Astrocyte of the spinal cord (primary cell): ENCODE measurements around the gene SESN2.

Source experiments
- DNase-seq: peaks from one replicate; pipeline ENCODE4 v3.0.0; 2011; ENCODE audit warnings: low read depth, low spot score
- H3K4me3 ChIP-seq: 2 replicates; pipeline ENCODE4 v1.5.1; 2011; ENCODE audit warnings: low read depth, mild to moderate bottlenecking, low read length, moderate library complexity
- CTCF ChIP-seq: IDR thresholded peaks from 2 replicates; pipeline ENCODE4 v1.5.1; 2012; ENCODE audit warnings: low read depth, mild to moderate bottlenecking, low read length, inconsistent platforms
- in situ Hi-C: cut with HindIII; loops from 2 replicates; pipeline ENCODE4 v1.10.0; 2017; ENCODE audit warnings: low sequenced_read_pairs

SESN2 gene

GRCh38 chr1:28260803-28261174, 1.5 kb downstream of the SESN2 start:
- H3K4me3 ChIP-seq: peak overlapping the region; percentile 98
- in situ Hi-C loops: no loop called here
- TF ChIP-seq CTCF: no peak
- DNase-seq: peak; percentile 4

- TF ChIP-seq CTCF: no peak
- no peak for DNase-seq
- H3K4me3 ChIP-seq: no peak overlapping the region
- in situ Hi-C loops: no loop called here
These were observed 5.6 kb downstream of the SESN2 start for GRCh38 chr1:28264897-28265296.

DNA sequence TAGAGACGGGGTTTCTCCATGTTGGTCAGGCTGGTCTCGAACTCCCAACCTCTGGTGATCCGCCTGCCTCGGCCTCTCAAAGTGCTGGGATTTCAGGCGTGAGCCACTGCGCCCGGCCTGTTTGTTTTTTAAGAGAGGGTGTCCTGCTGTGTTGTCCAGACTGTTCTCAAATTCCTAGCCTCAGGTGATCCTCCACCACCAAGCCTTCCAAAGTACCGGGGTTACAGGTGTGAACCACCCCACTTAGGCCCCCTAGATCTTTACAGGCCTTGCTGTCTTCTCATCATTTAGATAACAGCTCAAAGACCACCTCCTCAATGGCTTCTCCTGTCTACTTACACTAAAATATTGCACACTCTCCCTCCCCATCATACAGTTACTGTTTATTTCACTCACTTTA, 6.3 kb downstream of the SESN2 start:
- in situ Hi-C loops: no loop called here
- no peak for DNase-seq
- no peak overlapping the region for H3K4me3 ChIP-seq
- TF ChIP-seq CTCF: no peak

DNA sequence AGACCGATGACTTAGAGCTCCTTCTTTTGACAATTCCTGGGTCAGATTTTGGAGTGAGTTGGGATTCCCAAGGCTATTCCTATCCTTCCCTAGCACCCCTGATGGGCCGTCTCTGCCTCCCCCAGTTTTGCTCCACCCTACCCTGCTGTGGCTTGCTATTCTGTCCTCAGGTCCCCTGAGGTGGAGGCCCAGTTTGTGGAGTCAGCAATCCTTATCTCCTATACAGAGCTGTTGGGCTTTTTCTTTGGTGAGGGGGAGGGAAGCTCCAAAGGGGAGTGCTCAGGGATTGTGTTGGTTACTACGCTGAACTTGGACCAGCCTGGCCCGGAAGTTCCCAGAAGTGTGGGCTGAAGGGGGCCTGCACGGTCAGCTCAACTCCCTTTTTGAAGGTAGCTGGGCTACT, 7.6 kb downstream of the SESN2 start:
- TF ChIP-seq CTCF: no peak
- H3K4me3 ChIP-seq: no peak overlapping the region
- no peak for DNase-seq
- in situ Hi-C loops: no loop called here

DNA sequence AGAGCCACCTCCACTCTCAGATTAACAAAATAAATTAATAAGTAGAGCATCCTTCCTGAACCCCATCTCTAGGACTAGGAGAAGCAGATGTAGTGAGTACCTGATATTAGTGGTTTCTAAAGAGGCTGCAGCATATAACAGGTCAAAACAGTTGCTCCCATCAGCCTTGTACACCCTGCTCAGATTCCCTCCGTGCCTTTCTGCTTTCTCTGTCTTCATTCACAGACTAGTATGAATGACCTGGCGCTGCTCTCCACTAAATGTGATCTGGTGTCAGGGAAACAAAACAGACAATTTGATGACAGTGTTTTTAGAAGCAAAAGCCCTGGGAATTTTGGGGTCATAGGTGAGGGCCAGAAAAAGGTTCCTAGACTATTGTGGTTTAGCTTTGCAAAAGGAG, 8.3 kb downstream of the SESN2 start:
- no peak for TF ChIP-seq CTCF
- no peak overlapping the region for H3K4me3 ChIP-seq
- in situ Hi-C loops: no loop called here
- DNase-seq: no peak

DNA sequence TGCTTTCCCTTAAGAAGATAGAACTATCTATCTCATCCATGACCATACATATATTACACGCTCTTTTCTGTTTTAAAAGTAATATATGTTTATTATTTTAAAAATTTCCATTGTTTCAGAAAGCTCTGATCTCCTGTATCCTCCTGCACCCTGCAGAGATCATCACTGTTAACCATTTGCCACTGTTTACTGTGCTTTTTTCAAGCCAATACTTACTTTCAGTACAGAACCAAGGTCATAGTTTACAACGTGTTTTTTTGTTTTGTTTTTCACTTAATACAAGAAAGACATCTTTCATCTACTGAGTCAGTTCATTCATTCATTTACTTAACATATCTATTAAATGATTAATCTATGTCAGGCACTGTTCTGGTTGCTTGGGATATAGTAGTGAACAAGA, 10.2 kb downstream of the SESN2 start:
- DNase-seq: no peak
- in situ Hi-C loops: no loop called here
- TF ChIP-seq CTCF: no peak
- H3K4me3 ChIP-seq: no peak overlapping the region

DNA sequence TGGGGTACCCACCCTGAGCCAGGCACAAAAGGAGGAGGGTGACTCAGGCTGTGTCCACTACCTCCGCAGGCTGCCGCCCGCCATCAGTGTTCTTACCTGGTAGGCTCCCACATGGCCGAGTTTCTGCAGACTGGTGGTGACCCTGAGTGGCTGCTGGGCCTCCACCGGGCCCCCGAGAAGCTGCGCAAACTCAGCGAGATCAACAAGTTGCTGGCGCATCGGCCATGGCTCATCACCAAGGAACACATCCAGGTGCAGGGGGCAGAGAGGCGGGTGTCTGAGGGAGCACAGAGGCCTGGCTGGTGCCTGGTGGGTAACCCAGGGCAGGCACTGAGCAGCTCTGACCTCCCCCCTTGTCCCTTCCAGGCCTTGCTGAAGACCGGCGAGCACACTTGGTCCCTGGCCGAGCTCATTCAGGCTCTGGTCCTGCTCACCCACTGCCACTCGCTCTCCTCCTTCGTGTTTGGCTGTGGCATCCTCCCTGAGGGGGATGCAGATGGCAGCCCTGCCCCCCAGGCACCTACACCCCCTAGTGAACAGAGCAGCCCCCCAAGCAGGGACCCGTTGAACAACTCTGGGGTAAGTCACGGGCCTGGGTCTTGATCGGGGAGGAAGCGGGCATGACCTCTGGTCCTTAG, 13.0 kb downstream of the SESN2 start:
- DNase-seq: no peak
- no peak for TF ChIP-seq CTCF
- H3K4me3 ChIP-seq: no peak overlapping the region
- in situ Hi-C loops: no loop called here
